HG02884 (cell line): Measurements from ENCODE around the gene TTC39C.

ENCODE experiments used
- ATAC-seq: cut with Tn5 transposase; IDR thresholded peaks from one replicate; pipeline ENCODE4 v1.9.1; 2021; ENCODE audit warnings: mild to moderate bottlenecking, moderate library complexity; ENCODE audit not compliant: unreplicated experiment

TTC39C gene

GRCh38 chr18:24177499-24178133 lies 163.1 kb downstream of the TTC39C start:
- no peak for ATAC-seq

GRCh38 chr18:24180048-24180447 lies 165.5 kb downstream of the TTC39C start:
- ATAC-seq, result no peak

GRCh38 chr18:24181806-24182205 lies 167.3 kb downstream of the TTC39C start:
- no peak for ATAC-seq
